Measurements from ENCODE around the gene MIF. TPM values are rescaled to one million over a fixed set of nuclear protein-coding genes. Genes with fewer than 3 reads are reported as not detected.
"Not testable (repeated sequence)": the region's sequence is repeated elsewhere in the genome, so short reads cannot be mapped to it uniquely, and the experiment has no call there.

MIF gene
- total RNA-seq, 1 experiment from 2014 or later: 1,011 TPM

DNA sequence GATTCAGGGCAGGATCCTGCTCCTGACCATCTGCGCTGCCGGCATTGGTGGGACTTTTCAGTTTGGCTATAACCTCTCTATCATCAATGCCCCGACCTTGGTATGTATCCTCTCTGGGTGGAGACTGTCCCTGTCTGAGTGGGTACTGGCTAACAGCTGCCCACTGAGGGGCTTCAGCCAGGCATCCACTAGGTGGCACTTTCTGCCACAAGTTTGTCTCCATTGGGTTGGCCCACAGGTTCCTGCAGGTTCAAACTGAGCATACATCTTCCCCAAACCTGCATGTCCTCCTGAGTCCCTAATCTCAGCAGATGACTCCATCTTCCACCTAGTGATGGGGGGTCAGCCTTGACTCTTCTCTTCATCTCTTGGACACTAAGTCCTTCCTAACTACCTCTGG is 32.1 kb upstream of the MIF start:
- Histone ChIP-seq H3K36me3 (no peaks in the 10 kb centered on the region), H3K9me3 (no peaks in the 10 kb centered on the region), H3K4me3 (no peak overlapping the region), H3K27me3 (no peaks in the 10 kb centered on the region)
- peak; percentile 46 for DNase-seq

DNA sequence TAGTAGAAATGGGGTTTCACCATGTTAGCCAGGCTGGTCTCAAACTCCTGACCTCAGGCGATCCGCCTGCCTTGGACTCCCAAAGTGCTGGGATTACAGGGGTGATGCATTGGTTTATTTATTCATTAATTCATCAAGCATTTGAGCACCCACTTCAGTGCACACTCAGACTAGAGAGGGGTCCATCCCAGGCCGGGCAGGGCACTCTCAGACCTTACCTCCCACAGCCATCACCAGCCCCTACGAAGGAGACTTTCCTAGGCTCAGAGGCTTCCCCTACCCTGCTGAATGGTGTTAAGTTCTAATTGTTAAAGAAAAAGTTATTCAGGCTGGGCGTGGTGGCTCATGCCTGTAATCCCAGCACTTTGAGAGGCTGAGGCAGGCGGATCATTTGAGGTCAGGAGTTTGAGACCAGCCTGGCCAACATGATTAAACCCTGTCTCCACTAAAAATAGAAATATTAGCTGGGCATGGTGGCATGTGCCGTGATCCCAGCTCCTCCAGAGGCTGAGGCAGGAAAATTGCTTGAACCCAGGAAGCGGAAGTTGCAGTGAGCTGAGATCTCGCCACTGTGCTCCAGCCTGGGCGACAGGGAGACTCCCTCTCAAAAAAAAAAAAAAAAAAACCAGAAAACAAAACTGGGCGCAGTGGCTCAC is 29.6 kb upstream of the MIF start:
- H3K36me3 ChIP-seq, H3K9me3 ChIP-seq, H3K27me3 ChIP-seq, H3K4me3 ChIP-seq, DNase-seq: not testable (repeated sequence)

DNA sequence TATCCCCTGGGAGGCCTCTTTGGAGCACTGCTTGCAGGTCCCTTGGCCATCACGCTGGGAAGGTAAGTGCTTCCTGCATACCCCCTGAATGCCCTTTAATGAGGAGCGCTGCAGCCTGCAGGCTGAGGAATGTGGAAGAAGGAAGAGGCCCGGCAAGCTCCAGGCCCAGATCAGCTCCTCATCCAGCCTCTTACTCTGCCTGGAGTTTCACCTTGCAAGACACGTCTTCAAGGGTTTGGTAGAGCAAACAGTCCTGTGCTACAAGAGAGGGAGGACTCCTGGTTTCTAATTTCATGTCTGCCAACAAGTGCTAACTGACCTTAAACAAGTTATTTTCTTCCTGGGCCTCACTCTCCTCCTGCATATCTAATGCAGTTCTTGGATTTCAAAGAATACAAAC is 25.6 kb upstream of the MIF start:
- Histone ChIP-seq H3K9me3 (no peaks in the 10 kb centered on the region), H3K4me3 (no peak overlapping the region), H3K27me3 (no peaks in the 10 kb centered on the region), H3K36me3 (no peaks in the 10 kb centered on the region)
- no peak for DNase-seq

DNA sequence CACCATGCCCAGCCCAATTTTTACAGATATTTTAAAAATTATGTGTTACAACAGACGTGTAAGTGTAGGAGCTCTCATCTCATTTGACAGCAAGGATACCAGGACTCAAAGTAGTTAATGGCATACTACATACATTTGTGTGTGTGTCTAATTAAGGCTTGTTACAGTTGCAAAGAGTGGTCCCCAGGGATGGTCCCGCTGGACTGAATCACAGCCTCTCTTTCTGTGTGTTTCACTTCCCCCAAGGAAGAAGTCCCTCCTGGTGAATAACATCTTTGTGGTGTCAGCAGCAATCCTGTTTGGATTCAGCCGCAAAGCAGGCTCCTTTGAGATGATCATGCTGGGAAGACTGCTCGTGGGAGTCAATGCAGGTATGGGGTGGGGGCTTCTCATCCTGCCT is 19.3 kb upstream of the MIF start:
- no peak overlapping the region for H3K4me3 ChIP-seq

DNA sequence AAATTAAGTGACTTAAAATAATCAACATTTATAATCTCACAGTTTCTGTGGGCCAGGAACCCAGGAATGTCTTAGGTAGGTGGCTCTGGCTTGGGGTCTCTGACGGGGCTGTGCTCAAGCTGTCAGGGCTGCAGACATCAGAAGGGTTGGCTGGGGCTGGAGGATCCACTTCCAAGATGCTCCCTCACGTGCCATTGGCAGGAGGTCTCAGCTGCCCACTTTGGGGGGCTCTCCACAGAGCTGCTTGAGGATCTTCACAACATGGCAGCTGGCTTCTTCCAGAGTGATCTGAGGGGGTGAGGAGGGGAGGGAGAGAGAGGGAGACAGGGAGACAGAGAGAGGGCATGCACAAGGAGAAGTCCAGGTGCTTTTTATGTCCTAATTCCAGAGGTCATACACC is 18.4 kb upstream of the MIF start:
- no peak for DNase-seq
- Histone ChIP-seq H3K4me3 (no peak overlapping the region), H3K9me3 (no peaks in the 10 kb centered on the region), H3K36me3 (no peaks in the 10 kb centered on the region), H3K27me3 (no peaks in the 10 kb centered on the region)

More for the DNA sequence above, 19.3 kb upstream of the MIF start:
- DNase-seq: no peak
- Histone ChIP-seq H3K36me3 (no peaks in the 10 kb centered on the region), H3K27me3 (no peaks in the 10 kb centered on the region), H3K9me3 (no peaks in the 10 kb centered on the region)

DNA sequence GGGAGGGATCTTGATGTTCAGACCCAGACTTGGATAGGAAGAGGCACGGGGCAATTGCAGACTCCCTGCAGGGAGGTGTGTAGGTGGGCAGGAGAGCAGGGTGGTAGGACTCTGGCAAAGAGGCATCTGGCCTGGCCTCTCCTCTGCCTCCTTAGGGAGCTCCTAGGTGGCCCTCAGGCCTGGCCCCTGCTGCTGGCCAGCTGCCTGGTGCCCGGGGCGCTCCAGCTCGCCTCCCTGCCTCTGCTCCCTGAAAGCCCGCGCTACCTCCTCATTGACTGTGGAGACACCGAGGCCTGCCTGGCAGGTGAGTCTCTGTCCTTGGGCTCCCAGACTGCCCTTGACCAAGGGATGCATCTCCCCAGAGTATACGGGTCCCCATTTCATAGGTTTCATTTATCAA is 16.6 kb upstream of the MIF start:
- H3K4me3 ChIP-seq: no peak overlapping the region
- no peak for DNase-seq
- H3K9me3 ChIP-seq: no peaks in the 10 kb centered on the region
- H3K27me3 ChIP-seq: no peaks in the 10 kb centered on the region
- no peaks in the 10 kb centered on the region for H3K36me3 ChIP-seq

DNA sequence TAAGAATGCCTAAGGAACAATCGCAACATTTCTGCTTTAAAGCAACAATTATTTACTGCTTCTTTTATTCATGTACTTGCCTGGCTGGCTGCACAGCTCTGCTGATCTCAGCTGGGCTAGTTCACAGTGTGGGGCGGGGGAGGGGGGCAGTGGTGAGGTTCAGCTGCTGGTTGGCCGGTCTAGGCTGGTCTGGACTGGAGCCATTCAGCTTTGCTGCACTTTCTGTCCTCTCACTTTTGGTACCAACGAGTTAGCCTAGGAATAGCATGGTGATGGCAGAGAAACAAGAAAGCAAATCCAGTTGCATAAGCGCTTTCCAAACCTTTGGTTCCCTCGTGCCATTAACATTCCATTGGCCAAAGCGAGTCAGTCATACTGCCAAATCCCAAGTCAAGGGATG is 16.0 kb upstream of the MIF start:
- no peaks in the 10 kb centered on the region for H3K9me3 ChIP-seq
- no peaks in the 10 kb centered on the region for H3K27me3 ChIP-seq
- no peak overlapping the region for H3K4me3 ChIP-seq
- DNase-seq: no peak
- H3K36me3 ChIP-seq: no peaks in the 10 kb centered on the region

DNA sequence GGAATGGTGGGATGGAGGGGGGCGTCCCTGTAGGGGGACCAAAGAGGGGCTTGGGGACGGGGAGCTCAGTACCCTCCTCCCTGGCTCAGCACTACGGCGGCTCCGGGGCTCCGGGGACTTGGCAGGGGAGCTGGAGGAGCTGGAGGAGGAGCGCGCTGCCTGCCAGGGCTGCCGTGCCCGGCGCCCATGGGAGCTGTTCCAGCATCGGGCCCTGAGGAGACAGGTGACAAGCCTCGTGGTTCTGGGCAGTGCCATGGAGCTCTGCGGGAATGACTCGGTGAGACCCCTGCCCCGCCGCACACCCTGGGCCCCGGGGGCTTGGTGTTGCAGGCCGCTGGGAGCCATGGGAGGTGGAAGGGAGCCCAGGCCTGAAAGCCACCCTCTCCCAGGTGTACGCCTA is 11.8 kb upstream of the MIF start:
- Histone ChIP-seq H3K4me3 (no peak overlapping the region), H3K9me3 (peaks cover 3% of the 10 kb centered on the region; the same call in 1 of the 2 replicates), H3K36me3 (no peaks in the 10 kb centered on the region), H3K27me3 (no peaks in the 10 kb centered on the region)
- DNase-seq: no peak

DNA sequence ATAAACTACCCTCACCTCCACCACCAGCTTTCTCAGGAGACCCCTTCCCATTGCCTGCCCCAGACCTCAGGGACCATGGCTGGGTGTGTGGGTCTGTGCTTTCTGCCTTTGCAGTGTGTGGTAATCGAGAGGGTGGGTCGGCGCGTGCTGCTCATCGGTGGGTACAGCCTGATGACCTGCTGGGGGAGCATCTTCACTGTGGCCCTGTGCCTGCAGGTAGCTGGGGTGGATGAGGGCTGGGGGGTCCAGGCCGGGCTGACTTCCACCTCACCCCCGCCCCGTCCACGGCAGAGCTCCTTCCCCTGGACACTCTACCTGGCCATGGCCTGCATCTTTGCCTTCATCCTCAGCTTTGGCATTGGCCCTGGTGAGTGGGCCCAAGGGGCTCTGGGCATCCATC is 10.5 kb upstream of the MIF start:
- peaks cover 3% of the 10 kb centered on the region; the same call in 1 of the 2 replicates for H3K9me3 ChIP-seq
- H3K27me3 ChIP-seq: no peaks in the 10 kb centered on the region
- no peak for DNase-seq
- no peak overlapping the region for H3K4me3 ChIP-seq
- H3K36me3 ChIP-seq: no peaks in the 10 kb centered on the region

DNA sequence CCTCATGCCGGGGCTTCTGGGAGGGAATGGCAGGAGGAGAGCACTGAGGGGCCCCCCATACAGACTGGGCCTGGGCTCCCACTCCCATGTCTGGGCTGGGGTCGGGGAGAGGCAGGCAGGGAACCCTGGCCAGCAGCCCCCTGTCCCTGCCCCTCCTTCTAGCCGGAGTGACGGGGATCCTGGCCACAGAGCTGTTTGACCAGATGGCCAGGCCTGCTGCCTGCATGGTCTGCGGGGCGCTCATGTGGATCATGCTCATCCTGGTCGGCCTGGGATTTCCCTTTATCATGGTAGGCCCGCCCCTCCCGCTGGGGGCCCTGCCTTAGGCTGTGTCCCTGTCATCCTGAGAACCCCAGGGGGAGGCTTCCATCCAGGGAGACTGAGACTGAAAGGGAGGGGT is 10.0 kb upstream of the MIF start:
- Histone ChIP-seq H3K9me3 (peaks cover 3% of the 10 kb centered on the region; the same call in 1 of the 2 replicates), H3K36me3 (no peaks in the 10 kb centered on the region), H3K27me3 (no peaks in the 10 kb centered on the region), H3K4me3 (no peak overlapping the region)
- DNase-seq: no peak

DNA sequence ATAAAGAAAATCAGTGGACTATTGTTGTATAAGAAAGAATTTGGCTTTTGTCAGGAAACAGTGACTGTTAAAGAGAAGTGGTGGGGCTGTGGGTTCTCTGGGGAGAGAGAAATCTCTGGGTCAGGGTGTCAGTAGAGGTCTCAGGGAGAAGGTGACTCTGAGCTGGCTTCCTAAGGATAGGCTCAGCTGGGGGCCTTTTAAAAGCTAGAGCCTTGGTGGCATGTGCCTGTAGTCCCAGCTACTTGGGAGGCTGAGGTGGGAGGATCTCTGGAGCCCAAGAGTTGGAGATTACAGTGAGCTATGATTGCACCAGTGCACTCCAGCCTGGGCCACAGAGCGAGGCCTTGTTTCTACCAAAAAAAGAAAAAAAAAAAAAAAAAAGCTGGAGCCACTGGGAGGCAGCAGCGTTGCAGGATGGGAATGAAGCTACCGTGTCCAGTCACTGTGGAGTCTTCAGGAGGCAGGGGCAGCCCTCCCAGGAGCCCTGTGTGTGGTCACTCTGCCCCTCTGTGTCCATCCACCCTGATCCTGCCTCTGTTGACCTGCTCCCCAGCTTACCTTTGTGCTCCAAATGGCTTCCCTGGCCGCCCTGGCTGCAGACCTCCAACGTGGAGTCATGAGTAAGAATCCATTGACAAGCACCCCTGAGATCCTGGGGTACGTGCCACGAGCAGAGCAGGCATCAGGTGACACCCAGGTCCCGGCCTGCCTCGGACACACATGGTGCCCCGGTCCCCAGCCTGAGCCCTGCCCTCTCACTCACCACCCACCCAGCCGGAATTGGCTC is 5.4 kb upstream of the MIF start:
- DNase-seq: peak; percentile 16
- no peak overlapping the region for H3K4me3 ChIP-seq
- H3K36me3 ChIP-seq: no peaks in the 10 kb centered on the region
- peaks cover 3% of the 10 kb centered on the region; the same call in 1 of the 2 replicates for H3K9me3 ChIP-seq
- H3K27me3 ChIP-seq: no peaks in the 10 kb centered on the region

DNA sequence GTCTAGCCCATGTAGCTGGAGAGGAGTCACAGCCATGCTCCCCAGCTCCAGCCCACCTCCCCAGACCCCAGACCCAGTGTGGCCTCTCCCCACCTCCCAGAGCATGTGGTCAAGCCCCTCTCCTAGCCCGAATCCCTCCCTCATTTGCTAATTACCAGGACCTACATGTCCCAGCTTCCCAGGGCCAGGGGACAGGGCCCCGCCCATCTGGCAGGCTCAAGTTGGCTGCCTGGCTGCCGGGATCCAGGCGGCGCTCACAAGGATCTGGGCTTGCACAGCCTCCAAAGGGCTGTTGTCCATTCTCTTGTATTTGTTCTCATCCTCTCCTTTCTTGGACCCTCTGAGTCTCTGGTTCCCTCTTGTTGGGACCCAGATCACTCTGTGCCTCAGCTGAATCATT is 4.6 kb upstream of the MIF start:
- DNase-seq: no peak
- Histone ChIP-seq H3K9me3 (peaks cover 3% of the 10 kb centered on the region; the same call in 1 of the 2 replicates), H3K36me3 (peaks cover under 1% of the 10 kb centered on the region), H3K27me3 (no peaks in the 10 kb centered on the region), H3K4me3 (no peak overlapping the region)

DNA sequence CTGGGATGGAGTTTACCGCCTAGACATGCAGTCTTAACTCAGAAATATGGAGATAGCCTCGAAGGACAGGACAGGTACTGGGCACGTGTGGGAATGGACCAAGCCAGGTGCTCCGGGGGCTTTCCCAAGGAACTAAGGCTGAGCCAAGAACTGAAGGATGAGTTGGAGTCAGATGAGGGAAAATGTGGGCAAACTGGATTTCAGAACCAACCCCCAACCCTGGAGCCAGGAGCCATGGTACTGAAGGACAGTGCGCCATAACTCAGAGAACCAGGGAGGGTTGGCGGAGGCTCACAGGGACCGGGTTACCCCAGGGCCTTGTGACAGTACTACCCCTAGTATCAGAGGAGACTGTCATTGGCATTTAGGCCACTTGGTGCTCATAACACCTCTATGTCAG is 2.5 kb upstream of the MIF start:
- Histone ChIP-seq H3K4me3 (no peak overlapping the region), H3K27me3 (no peaks in the 10 kb centered on the region), H3K36me3 (peaks cover 22% of the 10 kb centered on the region), H3K9me3 (no peaks in the 10 kb centered on the region)
- no peak for DNase-seq

DNA sequence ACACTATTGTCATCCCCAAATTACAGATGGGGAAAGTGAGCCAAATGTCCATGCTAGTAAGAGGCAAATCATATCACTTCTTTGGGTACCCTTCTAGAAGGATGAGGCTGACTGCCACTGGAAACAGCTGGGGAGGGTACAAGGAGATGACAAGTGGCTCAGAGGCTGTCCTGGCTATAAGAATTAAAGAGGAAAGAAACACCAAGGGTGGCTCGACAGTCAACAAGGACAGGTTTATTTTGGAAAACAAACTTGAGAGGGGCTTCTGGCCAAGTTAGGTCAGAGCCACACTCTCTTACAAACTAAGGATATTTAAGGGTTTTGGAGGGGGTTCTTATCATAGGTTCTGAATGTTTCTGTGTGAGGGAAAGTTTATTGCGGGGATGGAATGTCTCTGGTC is 2.1 kb upstream of the MIF start:
- no peaks in the 10 kb centered on the region for H3K9me3 ChIP-seq
- H3K36me3 ChIP-seq: peaks cover 26% of the 10 kb centered on the region
- no peak for DNase-seq
- no peaks in the 10 kb centered on the region for H3K27me3 ChIP-seq
- no peak overlapping the region for H3K4me3 ChIP-seq

DNA sequence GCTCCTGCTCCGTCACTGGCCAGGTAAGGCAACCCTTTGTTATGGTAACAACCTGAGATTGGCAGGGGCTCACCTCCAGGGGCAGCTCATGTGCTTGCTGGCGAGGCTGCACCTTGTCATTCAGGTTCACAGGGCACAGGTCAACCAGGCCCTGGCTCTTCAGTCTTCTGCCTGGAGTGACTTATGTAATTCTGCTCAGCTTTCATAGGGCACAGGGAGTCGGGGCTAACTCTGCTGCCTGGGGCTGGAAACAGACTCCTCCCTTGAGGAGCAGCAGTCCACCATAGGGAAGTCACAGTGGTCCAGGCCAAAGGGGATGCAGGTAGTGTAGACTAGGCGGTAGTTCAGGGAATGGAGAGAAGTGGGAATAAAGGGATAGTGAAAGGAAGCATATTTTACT is 1.5 kb upstream of the MIF start:
- Histone ChIP-seq H3K36me3 (peaks cover 29% of the 10 kb centered on the region), H3K9me3 (no peaks in the 10 kb centered on the region), H3K4me3 (no peak overlapping the region), H3K27me3 (no peaks in the 10 kb centered on the region)
- no peak for DNase-seq

DNA sequence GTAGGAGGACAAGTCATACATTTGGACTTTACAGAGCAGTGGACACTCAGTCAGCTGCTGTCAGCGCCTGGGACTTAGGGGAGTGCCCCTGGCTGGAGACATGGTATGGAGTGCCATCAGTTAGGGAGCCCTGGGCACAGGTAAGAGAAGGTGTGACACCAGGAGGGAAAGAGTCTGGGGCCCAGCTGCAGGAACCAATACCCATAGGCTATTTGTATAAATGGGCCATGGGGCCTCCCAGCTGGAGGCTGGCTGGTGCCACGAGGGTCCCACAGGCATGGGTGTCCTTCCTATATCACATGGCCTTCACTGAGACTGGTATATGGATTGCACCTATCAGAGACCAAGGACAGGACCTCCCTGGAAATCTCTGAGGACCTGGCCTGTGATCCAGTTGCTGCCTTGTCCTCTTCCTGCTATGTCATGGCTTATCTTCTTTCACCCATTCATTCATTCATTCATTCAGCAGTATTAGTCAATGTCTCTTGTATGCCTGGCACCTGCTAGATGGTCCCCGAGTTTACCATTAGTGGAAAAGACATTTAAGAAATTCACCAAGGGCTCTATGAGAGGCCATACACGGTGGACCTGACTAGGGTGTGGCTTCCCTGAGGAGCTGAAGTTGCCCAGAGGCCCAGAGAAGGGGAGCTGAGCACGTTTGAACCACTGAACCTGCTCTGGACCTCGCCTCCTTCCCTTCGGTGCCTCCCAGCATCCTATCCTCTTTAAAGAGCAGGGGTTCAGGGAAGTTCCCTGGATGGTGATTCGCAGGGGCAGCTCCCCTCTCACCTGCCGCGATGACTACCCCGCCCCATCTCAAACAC is 850 bp upstream of the MIF start:
- Histone ChIP-seq H3K4me3 (peak overlapping the region; percentile 86), H3K36me3 (peaks cover 31% of the 10 kb centered on the region), H3K9me3 (no peaks in the 10 kb centered on the region), H3K27me3 (no peaks in the 10 kb centered on the region)
- no peak for DNase-seq

Data from MG63 (cell line).